NCI-H128 (cell line): Measurements from ENCODE around the gene PIM2.

ENCODE experiments used
- DNase-seq: peaks from one replicate; lab custom pipeline; 2025; ENCODE audit not compliant: unreplicated experiment; lab: John Stamatoyannopoulos, UW

PIM2 gene

DNA sequence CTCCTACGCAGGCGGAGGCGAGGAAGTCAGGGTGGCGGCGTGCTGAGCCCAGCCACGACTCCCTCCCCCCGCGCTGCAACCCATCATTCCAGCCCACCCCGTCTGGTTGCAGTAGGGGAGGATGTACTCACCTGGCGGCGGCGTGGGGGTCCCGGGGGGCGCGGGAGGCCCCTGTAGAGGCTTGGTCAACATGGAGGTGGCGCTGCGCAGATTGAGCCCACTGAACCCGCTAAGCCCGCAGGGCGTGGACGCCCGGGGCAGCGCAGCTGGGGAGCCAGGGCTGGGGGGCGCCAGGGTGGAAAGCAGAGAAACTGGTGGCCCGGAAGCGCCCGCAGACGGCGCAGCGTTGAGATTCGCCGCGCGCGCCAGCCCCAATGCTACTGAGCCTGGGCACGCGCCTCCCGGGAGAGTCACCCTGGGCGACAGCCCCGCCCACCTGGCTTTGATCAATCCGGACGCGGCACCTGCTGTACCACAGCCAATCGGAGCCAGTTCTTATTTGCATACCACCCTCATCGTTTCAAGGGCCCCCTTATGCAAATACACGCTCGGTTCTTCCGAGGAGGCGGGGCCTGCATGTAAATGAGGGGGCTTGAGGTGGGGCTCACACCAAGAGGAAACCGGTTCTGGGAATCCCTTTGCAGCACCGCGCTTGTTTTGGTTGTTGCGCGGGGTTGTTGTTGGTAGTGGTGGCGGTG, at the start of gene PIM2:
PIM2 (minus strand) TSS at position 382 of the 698 bp plus-strand sequence; CDS start at position 192, 190 bp downstream.
- peak; percentile 89 for DNase-seq

- DNase-seq, result no peak
These were observed 49.6 kb upstream of the PIM2 start for GRCh38 chrX:48968377-48968776.

GRCh38 chrX:48966796-48967579, 48.2 kb upstream of the PIM2 start:
- DNase-seq, result no peak

DNA sequence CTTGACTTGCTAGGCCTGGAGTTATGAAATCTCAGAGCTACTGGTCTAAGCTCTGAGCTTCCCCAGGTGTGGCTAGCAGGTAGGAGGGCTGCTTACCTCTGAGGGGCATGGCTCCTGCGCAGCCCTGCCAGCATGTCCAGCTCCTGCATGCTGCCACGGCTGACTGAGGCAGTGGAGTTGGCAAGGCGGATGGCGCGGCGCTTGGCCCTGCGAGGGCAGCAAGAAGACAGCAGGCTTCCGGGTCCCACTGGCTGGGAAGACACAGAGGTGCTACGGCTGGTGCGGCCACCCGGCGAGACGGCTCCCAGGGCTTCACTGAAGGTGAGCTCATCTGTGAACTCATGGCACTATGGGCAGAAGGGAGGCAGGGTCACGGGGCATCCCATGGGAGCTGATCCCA, 47.1 kb upstream of the PIM2 start:
- no peak for DNase-seq

- no peak for DNase-seq
These were observed 42.8 kb upstream of the PIM2 start for GRCh38 chrX:48961585-48962091.

DNA sequence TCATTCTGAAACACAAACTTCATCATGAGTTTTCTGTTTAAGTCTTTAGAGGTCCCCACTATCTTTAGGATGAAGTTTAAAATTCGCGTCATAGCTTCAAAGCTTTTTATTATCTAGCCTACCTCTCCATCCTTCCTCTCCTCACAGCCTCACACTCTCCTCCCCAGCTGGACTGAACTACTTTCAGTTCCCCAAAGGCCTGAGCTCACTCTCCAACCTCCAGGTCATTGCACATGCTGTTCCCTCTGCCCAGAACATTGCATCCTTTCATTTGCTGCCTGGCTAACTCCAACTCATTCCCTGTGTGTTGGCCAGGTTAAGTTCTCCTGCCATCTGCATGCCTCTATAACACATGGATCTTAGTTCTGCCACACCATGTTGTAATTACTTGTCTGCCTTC, 41.5 kb upstream of the PIM2 start:
- DNase-seq, result no peak

DNA sequence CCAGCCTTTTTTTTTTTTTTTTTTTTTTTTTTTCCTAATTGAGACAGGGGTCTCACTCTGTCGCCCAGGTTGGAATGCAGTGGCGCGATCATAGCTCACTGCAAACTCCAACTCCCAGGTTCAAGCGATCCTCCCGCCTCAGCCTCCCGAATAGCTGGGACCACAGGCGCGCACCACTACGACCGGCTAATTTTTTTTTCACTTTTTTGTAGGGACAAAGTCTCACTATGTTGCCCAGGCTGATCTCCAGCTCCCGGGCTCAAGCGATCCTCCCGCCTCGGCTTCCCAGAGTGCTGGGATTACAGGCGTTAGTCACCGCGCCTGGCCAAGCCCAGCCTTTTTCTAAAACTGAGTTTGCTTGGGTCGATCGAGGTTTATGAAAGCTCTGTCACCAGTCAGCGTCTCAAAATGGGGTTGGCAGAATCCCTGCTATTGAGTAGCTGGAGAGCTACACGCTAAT, 39.8 kb upstream of the PIM2 start:
- no peak for DNase-seq

DNA sequence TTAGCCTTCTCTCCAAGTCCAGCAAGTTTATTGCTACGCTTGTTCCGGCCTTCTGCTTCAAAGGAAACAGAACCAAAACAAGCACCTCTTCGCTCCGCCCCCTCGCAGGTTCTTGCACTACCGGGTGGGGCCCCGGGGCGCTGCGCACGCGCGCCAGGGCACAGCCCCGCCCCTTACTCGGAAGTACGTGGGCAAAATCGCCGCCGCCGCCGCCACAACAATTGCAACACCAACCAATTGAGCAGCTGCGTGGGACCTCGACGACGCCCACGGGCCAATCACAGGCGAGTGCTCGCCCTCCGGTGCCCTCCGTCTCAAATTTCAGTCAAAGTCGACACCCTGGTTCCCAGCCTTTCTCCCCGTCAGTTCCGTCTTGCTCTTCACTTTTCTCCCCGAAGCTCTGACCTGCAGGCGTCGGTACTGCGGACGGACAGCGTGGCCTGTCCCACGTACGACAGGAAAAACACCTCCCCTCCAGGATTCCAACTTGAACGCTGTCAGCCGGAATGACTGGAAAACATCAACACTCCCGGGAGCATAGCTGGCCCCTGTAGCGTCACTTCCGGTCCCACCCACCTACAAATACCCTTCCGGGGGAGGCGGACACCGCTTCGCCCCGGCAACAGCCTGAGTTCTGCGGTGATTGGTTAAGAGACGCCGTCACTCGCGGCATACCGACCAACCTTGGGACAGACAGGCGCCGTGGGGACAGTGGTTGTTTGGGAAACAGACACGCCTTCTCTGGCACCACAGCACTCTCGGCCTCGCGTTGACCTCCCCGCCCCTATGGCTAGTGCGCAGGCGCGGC, 39.2 kb upstream of the PIM2 start:
- peak; percentile 95 for DNase-seq

DNA sequence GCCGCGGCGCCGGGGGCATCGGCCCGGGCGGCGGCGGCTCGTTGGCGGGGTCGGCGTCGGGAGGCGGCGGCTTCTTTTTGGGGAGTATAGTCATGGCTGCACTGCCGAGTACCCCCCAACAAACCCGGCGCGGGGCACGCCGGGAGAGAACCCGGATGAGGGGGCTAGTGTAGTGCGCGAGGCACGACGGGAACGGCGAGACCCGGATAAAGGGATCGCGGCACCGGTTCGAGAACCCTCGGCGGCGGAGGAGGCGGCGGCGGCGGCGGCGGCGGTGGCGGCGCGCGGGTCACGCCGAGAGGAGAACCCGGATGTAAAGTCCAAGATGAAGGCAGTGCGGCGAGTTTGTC, 38.6 kb upstream of the PIM2 start, which contains the start of gene OTUD5:
OTUD5 (minus strand) TSS at position 131 of the 350 bp plus-strand sequence; CDS start at position 94, 37 bp downstream.
- DNase-seq, result peak; percentile 58

- DNase-seq, result no peak
These were observed 38.0 kb upstream of the PIM2 start for GRCh38 chrX:48956728-48957414.

- DNase-seq, result no peak
These were observed 29.8 kb upstream of the PIM2 start for GRCh38 chrX:48948589-48948988.

DNA sequence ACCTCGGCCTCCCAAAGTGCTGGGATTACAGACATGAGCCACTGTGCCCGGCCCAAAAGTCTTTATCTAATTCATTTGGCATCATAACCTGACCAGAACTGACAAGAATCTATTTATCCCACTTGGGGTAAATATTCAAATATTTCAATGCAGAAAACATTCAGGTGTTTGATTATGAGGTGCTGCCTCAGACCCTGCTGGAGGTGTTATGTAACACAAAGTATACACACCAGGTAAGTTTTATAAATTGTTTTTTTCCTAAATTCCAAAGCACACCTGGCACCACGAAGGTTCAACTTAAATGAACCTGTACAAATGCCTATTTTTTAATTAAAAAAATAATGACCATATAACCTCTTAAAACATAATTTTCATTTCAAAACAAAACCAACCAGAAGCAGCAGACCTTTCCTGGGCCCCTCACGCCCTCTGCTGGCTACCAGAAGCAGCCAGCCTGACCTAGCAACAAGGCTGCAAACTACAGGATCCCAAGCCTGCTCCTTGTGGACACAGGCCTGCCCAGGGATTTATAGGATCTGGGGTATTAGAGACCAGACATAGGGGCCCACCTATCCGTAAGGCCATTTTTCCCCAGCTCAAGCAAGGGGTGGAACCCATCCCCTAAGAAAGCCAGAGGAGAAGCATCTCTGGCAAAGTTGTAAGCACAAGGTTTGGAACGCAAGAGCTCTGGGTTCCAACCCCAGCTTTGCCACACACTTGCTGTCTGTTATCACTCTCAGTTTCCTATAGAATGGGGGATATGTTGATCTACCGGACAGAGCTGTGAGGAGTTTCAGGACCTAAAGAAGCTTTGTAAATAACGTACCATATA, 26.9 kb upstream of the PIM2 start:
- peak; percentile 2 for DNase-seq

DNA sequence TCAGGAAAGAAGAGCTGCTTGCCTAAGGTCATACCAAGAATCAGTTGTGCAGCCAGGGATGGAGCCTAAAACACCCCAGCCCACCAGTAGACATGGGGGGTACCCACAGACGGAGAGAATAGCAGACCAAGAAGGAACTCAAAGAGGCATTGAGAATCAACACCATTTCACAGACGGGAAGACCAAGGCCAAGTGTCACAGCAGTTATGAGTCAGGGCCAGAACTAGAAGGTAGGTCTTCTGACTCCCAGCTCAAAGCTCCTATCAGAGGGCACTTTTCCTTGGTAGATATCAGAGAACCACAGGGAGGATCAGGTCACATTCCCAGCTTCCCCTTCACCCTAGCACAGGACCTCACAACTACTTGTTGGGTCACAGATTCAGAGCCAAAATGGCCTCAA, 24.1 kb upstream of the PIM2 start:
- DNase-seq, result no peak

GRCh38 chrX:48940404-48940955, 21.7 kb upstream of the PIM2 start:
- no peak for DNase-seq

- no peak for DNase-seq
These were observed 20.9 kb upstream of the PIM2 start for GRCh38 chrX:48939524-48940228.

- DNase-seq, result no peak
These were observed 20.0 kb upstream of the PIM2 start for GRCh38 chrX:48938721-48939425.

- no peak for DNase-seq
These were observed 18.5 kb upstream of the PIM2 start for GRCh38 chrX:48937054-48937907.
